IPS-15b (cell line): ENCODE results near the gene PARD3B.

ENCODE experiments used
- H3K27me3 ChIP-seq: one replicate; pipeline ENCODE4 v1.6.1; 2013; ENCODE audit warnings: low read length; ENCODE audit not compliant: control insufficient read depth, insufficient read depth
- H3K36me3 ChIP-seq: one replicate; pipeline ENCODE4 v1.6.1; 2013; ENCODE audit warnings: low read length; ENCODE audit not compliant: control insufficient read depth, insufficient read depth
- H3K4me1 ChIP-seq: one replicate; pipeline ENCODE4 v1.6.1; 2013; ENCODE audit warnings: mild to moderate bottlenecking, low read length; ENCODE audit not compliant: control insufficient read depth, insufficient read depth
- H3K4me3 ChIP-seq: one replicate; pipeline ENCODE4 v1.5.1; 2013; ENCODE audit warnings: low read depth, low read length
- H3K9ac ChIP-seq: one replicate; pipeline ENCODE4 v1.6.1; 2013; ENCODE audit warnings: low read depth, mild to moderate bottlenecking, low read length
- H3K9me3 ChIP-seq: one replicate; pipeline ENCODE4 v1.6.1; 2013; ENCODE audit warnings: mild to moderate bottlenecking, low read length; ENCODE audit not compliant: control insufficient read depth, insufficient read depth

PARD3B gene

DNA sequence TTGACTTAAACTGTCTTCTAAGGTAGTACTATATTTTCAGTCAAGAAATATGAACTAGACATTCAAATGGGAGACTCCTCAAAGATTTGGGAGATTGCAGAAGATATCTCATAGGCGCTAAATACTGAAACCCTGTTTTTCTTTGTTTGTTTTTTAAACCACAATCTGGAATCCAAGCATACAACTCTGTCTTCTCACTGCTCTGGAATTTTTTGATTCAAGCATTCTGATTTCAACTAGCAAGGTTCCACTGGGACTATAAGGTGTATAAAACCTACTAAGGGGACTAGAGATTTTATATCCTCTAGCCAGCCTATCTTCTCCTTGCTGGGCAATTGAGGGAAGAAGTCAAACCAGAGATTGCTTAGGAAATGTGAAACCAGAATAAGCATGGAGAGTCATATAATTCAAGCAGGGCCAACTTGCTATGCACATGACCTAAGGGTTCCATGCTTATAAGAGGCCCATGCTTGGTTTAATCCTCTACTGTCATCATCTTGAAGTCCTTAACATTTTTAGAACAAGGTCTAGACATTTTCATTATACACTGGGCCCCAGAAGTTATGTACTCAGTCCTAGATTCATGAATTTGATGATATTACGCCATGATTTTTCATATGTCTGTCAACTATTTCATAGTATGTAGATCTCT lies 405.5 kb downstream of the PARD3B start:
- H3K36me3 ChIP-seq, result no peaks in the 10 kb centered on the region
- no peaks in the 10 kb centered on the region for H3K4me1 ChIP-seq
- no peaks in the 10 kb centered on the region for H3K27me3 ChIP-seq
- H3K4me3 ChIP-seq, result no peak overlapping the region
- no peak overlapping the region for H3K9ac ChIP-seq
- no peaks in the 10 kb centered on the region for H3K9me3 ChIP-seq

DNA sequence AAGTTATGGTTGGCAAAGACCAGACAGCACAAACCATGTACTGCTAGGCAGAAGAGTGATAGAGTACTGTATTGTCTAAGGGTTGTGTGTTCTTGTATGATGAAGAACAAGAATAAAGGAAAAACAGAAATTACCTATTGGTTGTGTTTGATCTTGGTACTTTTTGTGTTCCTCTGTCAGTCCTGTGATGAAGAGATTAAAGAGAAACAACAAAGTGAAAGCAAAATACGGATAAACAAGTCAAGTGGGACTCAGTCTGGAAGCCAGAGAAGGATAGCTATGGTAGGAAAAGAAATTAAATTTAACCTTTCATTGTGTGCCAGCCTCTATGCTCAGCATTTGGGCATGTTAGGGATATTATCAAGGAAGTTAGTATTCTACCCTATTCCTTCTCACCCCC lies 413.1 kb downstream of the PARD3B start:
- H3K27me3 ChIP-seq, result no peaks in the 10 kb centered on the region
- H3K4me3 ChIP-seq, result no peak overlapping the region
- H3K36me3 ChIP-seq, result no peaks in the 10 kb centered on the region
- H3K9ac ChIP-seq, result no peak overlapping the region
- H3K9me3 ChIP-seq, result no peaks in the 10 kb centered on the region
- H3K4me1 ChIP-seq, result peaks cover 5% of the 10 kb centered on the region

DNA sequence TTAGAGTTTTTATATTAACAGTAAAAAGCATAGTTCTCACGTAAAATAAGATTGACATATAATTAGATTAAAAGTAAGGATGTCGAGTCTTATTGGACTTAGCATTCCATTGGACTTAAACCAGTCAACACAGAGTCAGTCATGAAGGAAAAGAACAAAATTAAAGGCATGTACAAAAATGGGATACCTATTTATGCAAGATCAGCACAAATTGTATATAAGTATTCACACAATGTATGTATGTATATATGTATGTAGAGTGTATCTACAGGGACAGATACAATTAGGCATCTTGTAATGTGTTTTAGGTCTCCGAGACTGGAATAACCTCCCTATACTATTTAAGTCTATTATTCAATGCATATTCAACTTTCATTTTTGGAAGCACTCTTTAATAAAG lies 419.1 kb downstream of the PARD3B start:
- no peak overlapping the region for H3K4me3 ChIP-seq

GRCh38 chr2:204966245-204966644 lies 421.0 kb downstream of the PARD3B start:
- H3K9ac ChIP-seq, result no peak overlapping the region
- H3K4me1 ChIP-seq, result peaks cover 5% of the 10 kb centered on the region
- no peak overlapping the region for H3K4me3 ChIP-seq
- no peaks in the 10 kb centered on the region for H3K36me3 ChIP-seq
- H3K27me3 ChIP-seq, result no peaks in the 10 kb centered on the region
- no peaks in the 10 kb centered on the region for H3K9me3 ChIP-seq

More for the DNA sequence above, 419.1 kb downstream of the PARD3B start:
- Histone ChIP-seq H3K4me1 (peaks cover 5% of the 10 kb centered on the region), H3K9me3 (no peaks in the 10 kb centered on the region), H3K36me3 (no peaks in the 10 kb centered on the region), H3K27me3 (no peaks in the 10 kb centered on the region), H3K9ac (no peak overlapping the region)

- Histone ChIP-seq H3K9me3 (no peaks in the 10 kb centered on the region), H3K9ac (no peak overlapping the region), H3K27me3 (no peaks in the 10 kb centered on the region), H3K4me3 (no peak overlapping the region), H3K36me3 (no peaks in the 10 kb centered on the region), H3K4me1 (no peaks in the 10 kb centered on the region)
These were observed 422.1 kb downstream of the PARD3B start for GRCh38 chr2:204967199-204967960.

DNA sequence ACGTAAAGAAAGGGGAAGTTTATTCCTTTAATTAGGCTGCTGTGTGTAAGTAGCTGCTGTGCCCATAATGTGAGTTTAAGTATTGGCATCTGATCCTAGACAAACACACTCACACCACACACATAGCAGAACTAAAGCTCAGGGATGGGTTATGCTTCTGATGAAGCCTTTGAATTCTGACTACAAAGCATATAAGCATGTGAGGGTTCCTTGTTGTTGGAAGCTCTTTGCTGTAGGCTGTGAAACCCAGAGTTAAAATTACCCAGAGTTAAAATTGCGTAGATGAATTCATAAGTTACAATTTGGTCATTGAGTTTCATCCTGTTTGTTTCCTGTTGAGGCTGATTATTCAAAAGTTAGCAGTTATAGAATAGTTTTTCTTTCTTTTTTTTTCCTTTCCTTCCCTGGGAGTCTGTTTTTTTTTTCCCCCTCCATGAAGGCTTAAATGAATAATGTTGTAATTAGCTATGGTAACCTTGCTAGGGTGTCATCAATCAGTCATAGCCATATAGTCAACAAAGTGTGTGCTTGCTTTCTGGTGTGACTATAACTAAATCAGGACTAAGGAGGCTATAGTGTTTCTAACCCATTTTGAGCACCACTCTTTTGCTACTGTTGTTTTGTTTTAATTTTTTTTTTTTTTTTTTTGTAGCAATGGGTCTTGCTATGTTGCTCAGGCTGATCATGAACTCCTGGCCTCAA lies 426.1 kb downstream of the PARD3B start:
- no peaks in the 10 kb centered on the region for H3K9me3 ChIP-seq
- H3K9ac ChIP-seq, result no peak overlapping the region
- H3K4me1 ChIP-seq, result no peaks in the 10 kb centered on the region
- no peak overlapping the region for H3K4me3 ChIP-seq
- H3K36me3 ChIP-seq, result no peaks in the 10 kb centered on the region
- H3K27me3 ChIP-seq, result no peaks in the 10 kb centered on the region

DNA sequence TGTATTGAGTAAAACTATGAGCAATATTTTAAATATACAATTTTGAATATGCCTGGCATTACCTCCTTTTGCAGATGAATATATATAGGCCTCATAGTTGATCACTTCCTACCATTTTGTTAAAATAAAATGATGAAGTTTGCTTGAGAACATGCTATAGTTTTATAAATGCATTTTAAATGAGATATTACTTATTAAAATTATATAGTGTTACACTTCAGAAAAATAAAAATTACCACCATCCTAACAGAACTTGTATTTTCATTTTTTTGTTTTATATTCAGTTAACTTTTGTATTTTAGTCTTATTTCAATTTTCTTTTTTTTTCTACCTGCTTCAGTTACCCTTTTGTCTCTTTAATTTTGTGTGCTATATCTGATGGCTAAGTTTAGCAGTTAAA lies 426.9 kb downstream of the PARD3B start:
- H3K27me3 ChIP-seq, result no peaks in the 10 kb centered on the region
- H3K9ac ChIP-seq, result no peak overlapping the region
- no peaks in the 10 kb centered on the region for H3K36me3 ChIP-seq
- H3K4me1 ChIP-seq, result no peaks in the 10 kb centered on the region
- H3K4me3 ChIP-seq, result no peak overlapping the region
- no peaks in the 10 kb centered on the region for H3K9me3 ChIP-seq

DNA sequence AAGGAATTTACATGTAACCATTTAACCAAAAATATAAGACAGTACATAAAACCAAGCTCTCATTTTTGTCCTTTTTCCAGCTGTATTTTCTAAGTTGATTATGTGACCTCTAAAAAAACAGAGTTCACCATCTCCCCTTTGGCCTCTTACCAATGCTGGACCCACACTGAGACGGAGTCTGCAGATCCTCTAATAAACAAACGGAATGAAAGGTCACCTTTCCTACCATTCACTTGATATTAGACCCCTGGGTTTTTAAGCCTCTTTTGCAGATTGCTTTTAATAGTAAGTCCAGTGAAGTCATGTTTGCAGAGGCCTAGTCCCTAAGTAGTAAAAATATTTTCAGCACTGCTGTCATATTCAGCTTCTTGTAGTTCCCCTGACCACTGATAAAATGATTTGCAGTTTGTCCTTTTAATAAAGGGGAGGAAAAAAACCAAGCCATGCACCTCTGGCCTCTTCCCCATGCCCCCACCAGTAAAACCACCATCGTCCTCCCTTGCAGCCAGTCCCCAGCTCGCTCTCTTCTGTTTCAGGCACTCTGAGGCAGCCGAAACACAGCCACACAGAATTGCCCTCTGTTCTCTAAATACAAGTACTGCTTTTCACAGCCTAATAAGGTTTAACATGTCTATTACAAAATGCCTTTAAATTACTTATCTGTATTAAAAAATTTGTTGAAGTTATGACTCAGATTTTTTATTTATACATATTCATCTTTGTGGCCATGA lies 427.5 kb downstream of the PARD3B start:
- Histone ChIP-seq H3K4me3 (no peak overlapping the region), H3K36me3 (no peaks in the 10 kb centered on the region), H3K4me1 (no peaks in the 10 kb centered on the region), H3K9me3 (no peaks in the 10 kb centered on the region), H3K9ac (no peak overlapping the region), H3K27me3 (no peaks in the 10 kb centered on the region)

DNA sequence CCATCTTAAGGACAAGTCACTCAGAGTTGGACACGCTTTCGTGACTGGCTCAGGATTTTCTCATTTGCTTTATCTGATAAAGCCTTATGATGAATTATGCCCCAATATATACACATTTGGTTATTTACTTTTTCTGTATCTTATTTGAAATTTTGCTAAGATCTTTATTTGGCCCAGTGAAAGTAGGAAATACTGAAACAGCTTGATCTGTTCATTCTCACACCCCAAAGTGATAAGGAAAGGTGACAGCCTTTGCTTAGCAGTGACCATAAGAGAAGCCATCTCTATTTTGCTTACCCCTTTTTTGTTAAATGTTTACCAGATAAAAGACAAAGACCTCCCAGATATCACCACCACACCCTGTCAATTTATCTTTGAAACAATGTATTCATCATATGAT lies 428.3 kb downstream of the PARD3B start:
- no peaks in the 10 kb centered on the region for H3K9me3 ChIP-seq
- H3K36me3 ChIP-seq, result no peaks in the 10 kb centered on the region
- H3K4me1 ChIP-seq, result no peaks in the 10 kb centered on the region
- H3K9ac ChIP-seq, result no peak overlapping the region
- H3K4me3 ChIP-seq, result no peak overlapping the region
- H3K27me3 ChIP-seq, result no peaks in the 10 kb centered on the region

GRCh38 chr2:204974487-204974886 lies 429.2 kb downstream of the PARD3B start:
- Histone ChIP-seq H3K9me3 (no peaks in the 10 kb centered on the region), H3K36me3 (no peaks in the 10 kb centered on the region), H3K9ac (no peak overlapping the region), H3K4me3 (no peak overlapping the region), H3K27me3 (no peaks in the 10 kb centered on the region), H3K4me1 (no peaks in the 10 kb centered on the region)

- no peaks in the 10 kb centered on the region for H3K9me3 ChIP-seq
- H3K4me1 ChIP-seq, result no peaks in the 10 kb centered on the region
- H3K4me3 ChIP-seq, result no peak overlapping the region
- H3K27me3 ChIP-seq, result no peaks in the 10 kb centered on the region
- H3K9ac ChIP-seq, result no peak overlapping the region
- no peaks in the 10 kb centered on the region for H3K36me3 ChIP-seq
These were observed 432.6 kb downstream of the PARD3B start for GRCh38 chr2:204977914-204978313.
